Smooth muscle cell (in vitro differentiated cells): Measurements from ENCODE around the gene CHRNA1. TPM values are rescaled to one million over a fixed set of nuclear protein-coding genes. Genes with fewer than 3 reads are reported as not detected.

ENCODE experiments used
- DNase-seq: peaks from one replicate; lab custom pipeline; 2025; ENCODE audit not compliant: unreplicated experiment; lab: John Stamatoyannopoulos, UW
- H2AFZ ChIP-seq: fragments of 200-600 bp; sonication (generic); 2 replicates; pipeline ENCODE4 v1.6.0; 2016; ENCODE audit warnings: antibody characterized with exemption, low read depth, mild to moderate bottlenecking
- H3F3A ChIP-seq: fragments of 200-600 bp; sonication (generic); 2 replicates; pipeline ENCODE4 v1.6.0; 2017; ENCODE audit warnings: antibody characterized with exemption, low read depth
- H3K27ac ChIP-seq: fragments of 200-600 bp; sonication (generic); 2 replicates; pipeline ENCODE4 v1.5.1; 2016; ENCODE audit warnings: low read depth, mild to moderate bottlenecking
- H3K27me3 ChIP-seq: fragments of 200-600 bp; sonication (generic); 2 replicates; pipeline ENCODE4 v1.6.1; 2016; ENCODE audit warnings: low read depth, mild to moderate bottlenecking
- H3K36me3 ChIP-seq: fragments of 200-600 bp; sonication (generic); 2 replicates; pipeline ENCODE4 v1.5.1; 2016; ENCODE audit warnings: low read depth
- H3K4me1 ChIP-seq: fragments of 200-600 bp; sonication (generic); 2 replicates; pipeline ENCODE4 v1.5.1; 2016; ENCODE audit warnings: low read depth
- H3K4me2 ChIP-seq: fragments of 200-600 bp; sonication (generic); 2 replicates; pipeline ENCODE4 v1.6.0; 2016; ENCODE audit warnings: mild to moderate bottlenecking
- H3K4me3 ChIP-seq: fragments of 200-600 bp; sonication (generic); 2 replicates; pipeline ENCODE4 v1.5.1; 2016; ENCODE audit warnings: mild to moderate bottlenecking
- H3K79me2 ChIP-seq: fragments of 200-600 bp; sonication (generic); 2 replicates; pipeline ENCODE4 v1.6.0; 2016; ENCODE audit warnings: low read depth, mild to moderate bottlenecking
- H3K9ac ChIP-seq: fragments of 200-600 bp; sonication (generic); 2 replicates; pipeline ENCODE4 v1.6.0; 2016; ENCODE audit warnings: low read depth
- H3K9me3 ChIP-seq: fragments of 200-600 bp; sonication (generic); replicated peaks from 2 replicates; pipeline ENCODE4 v1.5.1; 2016; ENCODE audit warnings: low read depth
- H4K20me1 ChIP-seq: fragments of 200-600 bp; sonication (generic); 2 replicates; pipeline ENCODE4 v1.6.0; 2016; ENCODE audit warnings: low read depth
- CTCF ChIP-seq: fragments of 200-600 bp; sonication (generic); IDR thresholded peaks from 2 replicates; pipeline ENCODE4 v1.5.1; 2017; ENCODE audit warnings: borderline replicate concordance, mild to moderate bottlenecking, antibody characterized with exemption; ENCODE audit not compliant: insufficient read depth, poor library complexity, severe bottlenecking
- WGBS: methylation state at CpG from one replicate; pipeline ENCODE4 v1.1.7; 2016; ENCODE audit warnings: low lambda C conversion rate; 5-methylcytosine and 5-hydroxymethylcytosine counted together
- polyA plus RNA-seq: library from polyadenylated mRNA; unstranded; fragments of >200 nt; fragmentation: Nextera tagmentation; extraction: Ambion mirVana; gene quantifications from 2 replicates; pipeline ENCODE4 v1.2.1, GENCODE V29; 2016
- total RNA-seq: library from RNA; depleted of rRNA; stranded (reverse); fragments of >200 nt; gene quantifications from 2 replicates; pipeline ENCODE4 v1.2.3, GENCODE V29; 2014

The CHRNA1 gene
- total and polyA plus RNA-seq, 2 experiments from 2014 or later = 1.2 to 1.3 TPM

GRCh38 chr2:174717916-174718315, 46.4 kb downstream of the CHRNA1 start:
- TF ChIP-seq CTCF = no peak
- Histone ChIP-seq H2AFZ (no peak overlapping the region), H3K9me3 (no peaks in the 10 kb centered on the region), H3F3A (no peaks in the 10 kb centered on the region), H3K27ac (no peak overlapping the region), H3K4me1 (peaks cover 3% of the 10 kb centered on the region), H3K9ac (no peak overlapping the region), H3K4me2 (peak overlapping the region; percentile 13), H3K36me3 (no peaks in the 10 kb centered on the region), H3K27me3 (no peaks in the 10 kb centered on the region), H4K20me1 (no peaks in the 10 kb centered on the region), H3K79me2 (no peaks in the 10 kb centered on the region), H3K4me3 (no peak overlapping the region)
- DNase-seq = no peak
- 72% methylated on average over 3 of the region's 3 CpGs for WGBS

GRCh38 chr2:174717273-174717672, 47.0 kb downstream of the CHRNA1 start:
- H3K27ac ChIP-seq = no peak overlapping the region
- no peaks in the 10 kb centered on the region for H3F3A ChIP-seq
- no peaks in the 10 kb centered on the region for H3K79me2 ChIP-seq
- WGBS = 77% methylated on average over 6 of the region's 6 CpGs
- H3K27me3 ChIP-seq = no peaks in the 10 kb centered on the region
- no peaks in the 10 kb centered on the region for H4K20me1 ChIP-seq
- no peak overlapping the region for H2AFZ ChIP-seq
- H3K36me3 ChIP-seq = no peaks in the 10 kb centered on the region
- TF ChIP-seq CTCF = no peak
- no peaks in the 10 kb centered on the region for H3K9me3 ChIP-seq
- H3K9ac ChIP-seq = no peak overlapping the region
- DNase-seq = no peak
- H3K4me2 ChIP-seq = peak overlapping the region; percentile 13
- H3K4me1 ChIP-seq = peaks cover 3% of the 10 kb centered on the region
- H3K4me3 ChIP-seq = no peak overlapping the region

GRCh38 chr2:174716785-174717184, 47.5 kb downstream of the CHRNA1 start:
- no peak for DNase-seq
- Histone ChIP-seq H3K4me1 (peaks cover 3% of the 10 kb centered on the region), H3K79me2 (no peaks in the 10 kb centered on the region), H3F3A (no peaks in the 10 kb centered on the region), H3K9ac (no peak overlapping the region), H4K20me1 (no peaks in the 10 kb centered on the region), H3K36me3 (no peaks in the 10 kb centered on the region), H2AFZ (no peak overlapping the region), H3K9me3 (no peaks in the 10 kb centered on the region), H3K27ac (no peak overlapping the region), H3K4me3 (no peak overlapping the region), H3K27me3 (no peaks in the 10 kb centered on the region), H3K4me2 (peak overlapping the region; percentile 2)
- no peak for TF ChIP-seq CTCF
- WGBS = 85% methylated on average over 3 of the region's 3 CpGs

GRCh38 chr2:174713686-174714085, 50.6 kb downstream of the CHRNA1 start:
- Histone ChIP-seq H3K4me1 (peaks cover 3% of the 10 kb centered on the region), H3K9ac (no peak overlapping the region), H3K27ac (no peak overlapping the region), H3K4me3 (no peak overlapping the region), H3K4me2 (no peak overlapping the region), H3K27me3 (no peaks in the 10 kb centered on the region), H3K79me2 (no peaks in the 10 kb centered on the region), H3K36me3 (no peaks in the 10 kb centered on the region), H3K9me3 (no peaks in the 10 kb centered on the region), H3F3A (no peaks in the 10 kb centered on the region), H2AFZ (no peak overlapping the region), H4K20me1 (no peaks in the 10 kb centered on the region)
- no peak for DNase-seq
- 93% methylated on average over 2 of the region's 2 CpGs for WGBS
- TF ChIP-seq CTCF = no peak
